Stimulated activated CD4-positive, alpha-beta T cell treated with anti-CD3 and anti-CD28 coated beads, Interleukin-2, amount 100 ng/mL, for 24 hours (primary cell): ENCODE data around the gene CDH3.

Source experiments
- DNase-seq, 2 donors: peaks; one replicate each; pipeline ENCODE4 v3.0.0-alpha.2; 2020

Gene CDH3

DNA sequence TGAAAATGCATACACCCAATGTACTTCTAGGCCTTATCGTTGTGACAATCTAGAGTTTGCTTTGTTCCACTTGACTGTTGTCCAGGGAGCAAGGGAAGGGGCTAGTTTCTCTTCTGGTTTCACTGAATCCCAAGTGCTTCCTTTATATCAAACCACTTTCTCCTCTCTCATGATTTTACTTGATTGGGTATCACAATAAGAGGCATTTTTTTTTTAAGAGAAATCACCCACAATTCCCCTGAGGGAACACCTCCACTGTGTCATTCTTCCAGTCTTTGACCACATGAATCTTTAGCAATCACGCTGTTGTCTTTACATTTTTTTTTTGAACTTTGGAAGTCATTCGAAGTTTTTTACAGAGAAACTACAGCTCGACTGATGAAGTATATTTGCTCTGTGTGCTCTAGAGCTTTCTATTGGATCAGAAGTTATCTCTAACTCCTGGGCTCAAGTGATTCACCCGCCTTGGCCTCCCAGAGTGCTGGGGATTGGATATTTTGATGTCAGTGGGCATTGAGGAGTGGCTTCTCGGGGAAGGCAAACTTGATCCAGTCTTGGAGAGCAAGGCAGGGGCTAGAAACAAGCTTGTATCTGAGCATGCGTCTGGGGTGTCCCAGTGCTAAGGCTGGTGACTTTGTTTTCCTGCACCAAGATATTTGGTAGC lies 95.0 kb downstream of the CDH3 start:
- no peak for DNase-seq

DNA sequence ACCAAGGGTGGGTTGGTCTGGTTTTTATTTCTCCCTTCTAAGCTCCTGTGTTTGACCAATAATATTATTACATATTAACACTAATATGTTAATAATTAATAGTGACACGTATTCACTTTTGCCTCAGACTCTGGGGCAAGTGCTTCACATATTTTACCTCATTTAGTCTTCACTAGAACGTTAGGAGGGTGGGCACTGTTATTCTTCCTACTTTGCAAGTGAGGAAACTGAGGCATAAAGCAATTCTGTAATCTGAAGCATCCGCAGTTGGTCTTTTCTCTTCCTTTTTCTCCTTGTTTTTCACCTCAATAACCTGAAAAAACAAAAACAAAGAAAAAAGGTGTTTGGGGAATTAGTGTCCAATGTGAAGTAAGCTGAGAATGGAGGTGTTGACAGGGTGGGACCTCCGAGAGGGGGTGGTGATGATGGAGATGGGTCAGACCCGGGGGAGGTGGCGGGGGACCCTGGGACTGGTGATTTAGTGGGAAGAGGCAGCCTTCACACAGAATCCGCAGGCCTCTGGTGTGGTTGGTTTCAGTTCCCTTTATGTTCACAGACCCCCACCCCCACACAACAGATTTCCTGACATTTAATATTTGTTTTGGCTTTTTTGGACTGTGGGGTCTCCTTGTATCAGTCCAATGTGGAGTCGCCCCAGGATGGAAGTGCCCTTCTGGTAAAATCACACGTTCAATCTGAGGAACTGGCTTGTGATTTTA lies 95.7 kb downstream of the CDH3 start:
- no peak for DNase-seq

DNA sequence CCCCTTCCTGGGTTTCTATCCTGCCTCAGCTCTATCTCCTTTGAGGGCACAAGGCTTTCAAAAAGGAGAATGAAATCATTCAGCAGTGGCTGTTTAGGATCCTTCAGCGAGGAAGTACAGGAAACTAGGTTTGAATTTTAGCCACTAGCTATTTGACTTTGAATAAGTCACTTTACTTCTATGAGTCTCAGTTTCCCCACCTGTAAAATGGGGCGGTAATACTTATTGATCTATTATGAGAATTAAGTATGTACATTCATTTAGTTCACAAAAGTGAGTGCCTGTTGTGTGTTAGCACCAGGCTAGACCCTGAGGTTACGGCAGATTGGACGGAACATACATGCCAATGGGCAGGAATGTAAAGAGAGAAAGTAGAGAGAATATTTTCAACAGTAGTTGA lies 98.6 kb downstream of the CDH3 start:
- no peak for DNase-seq

DNA sequence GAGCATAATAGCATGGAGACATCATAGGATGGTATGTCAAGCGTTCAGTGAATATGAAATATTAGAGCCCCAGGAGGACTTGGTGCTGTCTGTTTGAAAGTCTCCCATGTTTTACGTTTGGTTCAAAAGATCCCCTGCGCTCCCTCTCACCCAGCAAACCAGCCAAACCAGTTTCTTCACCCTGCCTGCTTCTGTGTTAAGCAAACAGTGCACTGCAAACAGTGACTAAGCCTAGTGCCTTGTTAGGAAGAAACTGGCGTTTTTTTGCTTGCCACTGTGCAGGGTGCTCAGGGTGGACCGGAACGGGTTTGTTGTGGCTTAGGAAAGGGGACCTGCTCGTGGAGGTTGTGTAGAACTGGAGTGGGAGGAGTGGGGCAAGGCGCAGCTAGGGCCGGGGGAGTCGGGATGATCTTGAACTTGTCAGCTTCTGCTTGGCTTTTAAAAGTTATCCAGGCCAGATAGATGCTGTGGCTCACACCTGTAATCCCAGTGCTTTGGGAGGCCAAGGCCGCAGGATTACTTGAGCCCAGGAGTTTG lies 99.7 kb downstream of the CDH3 start:
- no peak for DNase-seq

DNA sequence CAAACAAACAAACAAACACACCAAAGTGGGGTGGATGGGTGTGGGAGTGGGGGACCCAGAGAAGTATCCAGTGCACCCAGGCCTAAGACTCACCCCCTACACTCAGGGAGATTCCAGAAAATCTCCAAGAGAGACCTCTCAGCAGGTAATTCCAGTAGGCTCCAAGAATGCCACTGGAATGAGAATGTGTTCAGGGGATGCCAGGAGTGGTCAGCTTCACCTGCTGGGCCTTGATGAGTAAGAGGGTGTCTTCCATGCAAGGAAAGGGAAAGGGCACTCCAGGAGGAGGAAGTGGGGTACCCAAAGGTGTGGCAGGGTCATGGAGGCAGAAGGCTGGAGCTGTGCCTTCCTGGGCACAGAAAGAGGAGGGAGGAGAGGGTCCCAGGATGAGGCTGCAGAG lies 101.8 kb downstream of the CDH3 start:
- DNase-seq: no peak

DNA sequence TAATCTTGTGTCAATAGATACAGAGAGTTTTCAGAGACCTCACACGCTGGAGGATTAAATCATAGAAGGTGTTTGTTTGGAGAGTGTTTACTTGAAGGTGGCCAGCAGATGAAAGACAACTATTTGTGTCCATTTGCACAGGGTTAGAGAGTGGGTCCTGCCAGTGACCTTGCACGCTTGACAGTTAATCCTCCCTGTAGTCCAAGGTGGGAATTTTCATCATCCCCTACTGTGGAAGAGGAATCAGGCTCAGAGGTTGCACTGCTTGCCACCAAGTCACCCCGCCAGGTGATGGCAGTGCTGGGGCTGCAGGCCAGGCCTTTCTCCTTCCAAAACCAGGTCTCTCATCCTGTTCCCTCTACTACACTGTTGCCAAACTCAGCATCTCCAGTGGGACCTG lies 104.3 kb downstream of the CDH3 start:
- no peak for DNase-seq
